Neuronal stem cell (in vitro differentiated cells): ENCODE data around the gene OR1J2.

Experiments
- DNase-seq: peaks from one replicate; pipeline ENCODE4 v3.0.0-alpha.2; 2013; ENCODE audit warnings: low spot score
- H2AFZ ChIP-seq: one replicate; pipeline ENCODE4 v1.6.1; 2013; ENCODE audit warnings: mild to moderate bottlenecking, low read length, inconsistent platforms
- H2AK5ac ChIP-seq: 2 replicates; pipeline ENCODE4 v1.6.1; 2013; ENCODE audit warnings: low read depth, mild to moderate bottlenecking, inconsistent platforms, low read length, moderate library complexity, mixed read lengths
- H2BK120ac ChIP-seq: 2 replicates; pipeline ENCODE4 v1.6.1; 2013; ENCODE audit warnings: low read depth, mild to moderate bottlenecking, inconsistent platforms, low read length, moderate library complexity, mixed read lengths
- H2BK12ac ChIP-seq: one replicate; pipeline ENCODE4 v1.6.1; 2013; ENCODE audit warnings: low read length, inconsistent platforms
- H2BK15ac ChIP-seq: 2 replicates; pipeline ENCODE4 v1.6.1; 2013; ENCODE audit warnings: mild to moderate bottlenecking, low read length, inconsistent platforms, mixed read lengths
- H2BK5ac ChIP-seq: one replicate; pipeline ENCODE4 v1.6.1; 2013; ENCODE audit warnings: inconsistent platforms, mild to moderate bottlenecking, low read length, moderate library complexity
- H3K14ac ChIP-seq: one replicate; pipeline ENCODE4 v1.6.1; 2013; ENCODE audit warnings: low read length, inconsistent platforms
- H3K18ac ChIP-seq: 2 replicates; pipeline ENCODE4 v1.6.1; 2013; ENCODE audit warnings: low read length, inconsistent platforms
- H3K23ac ChIP-seq: 2 replicates; pipeline ENCODE4 v1.6.1; 2013; ENCODE audit warnings: low read depth, mild to moderate bottlenecking, mixed read lengths, low read length, inconsistent platforms; ENCODE audit not compliant: poor library complexity
- H3K27ac ChIP-seq: replicated peaks from 3 replicates; pipeline ENCODE4 v1.5.1; 2013; ENCODE audit warnings: low read length, inconsistent platforms
- H3K27me3 ChIP-seq, 3 experiments: 2 replicates each; pipeline ENCODE4 v1.6.1; 2013; ENCODE audit warnings: low read length in 3 of 3, mild to moderate bottlenecking in 2 of 3, inconsistent platforms in 1 of 3, low read depth in 1 of 3, mixed read lengths in 1 of 3, moderate library complexity in 1 of 3; ENCODE audit not compliant: control insufficient read depth in 3 of 3, insufficient read depth in 3 of 3
- H3K36me3 ChIP-seq, 2 donors: replicated peaks in 1 of 2; 2 replicates each; pipeline ENCODE4 v1.6.1; 2013; ENCODE audit warnings: low read length in 2 of 2; ENCODE audit not compliant: control insufficient read depth in 2 of 2, insufficient read depth in 2 of 2
- H3K4ac ChIP-seq: 2 replicates; pipeline ENCODE4 v1.6.1; 2013; ENCODE audit warnings: inconsistent platforms, mild to moderate bottlenecking, low read length, moderate library complexity
- H3K4me1 ChIP-seq, 2 donors: 1 replicate in 1 of 2; 2 replicates in 1 of 2; pipeline ENCODE4 v1.6.1; 2013; ENCODE audit warnings: low read length in 2 of 2, low read depth in 1 of 2; ENCODE audit not compliant: control insufficient read depth in 2 of 2, insufficient read depth in 1 of 2
- H3K4me2 ChIP-seq: one replicate; pipeline ENCODE4 v1.6.1; 2013; ENCODE audit warnings: mild to moderate bottlenecking, low read length, inconsistent platforms; ENCODE audit not compliant: insufficient read depth, poor library complexity, severe bottlenecking
- H3K4me3 ChIP-seq, 2 donors: 2 replicates each; pipeline ENCODE4 v1.5.1; 2013; ENCODE audit warnings: low read length in 2 of 2, mild to moderate bottlenecking in 2 of 2, inconsistent platforms in 1 of 2, moderate library complexity in 1 of 2
- H3K79me1 ChIP-seq: one replicate; pipeline ENCODE4 v1.6.1; 2013; ENCODE audit warnings: low read depth, mild to moderate bottlenecking, inconsistent platforms, low read length, moderate library complexity
- H3K9ac ChIP-seq: one replicate; pipeline ENCODE4 v1.6.1; 2013; ENCODE audit warnings: mild to moderate bottlenecking, low read depth, low read length, inconsistent platforms; ENCODE audit not compliant: poor library complexity
- H3K9me3 ChIP-seq, 2 donors: replicated peaks in 1 of 2; 2 replicates each; pipeline versions ENCODE3 to v1.6.1; 2013; ENCODE audit warnings: low read length in 2 of 2, mild to moderate bottlenecking in 2 of 2, inconsistent platforms in 1 of 2, low read depth in 1 of 2, mixed read lengths in 1 of 2, moderate library complexity in 1 of 2; ENCODE audit not compliant: control insufficient read depth in 2 of 2, insufficient read depth in 1 of 2
- H4K8ac ChIP-seq: one replicate; pipeline ENCODE4 v1.6.1; 2013; ENCODE audit warnings: low read depth, mild to moderate bottlenecking, inconsistent platforms, low read length, moderate library complexity
- H4K91ac ChIP-seq: one replicate; pipeline ENCODE4 v1.6.1; 2013; ENCODE audit warnings: low read length, low read depth, mild to moderate bottlenecking, inconsistent platforms; ENCODE audit not compliant: poor library complexity
- WGBS, 2 donors: extraction: QIAGEN DNeasy Blood & Tissue Kit; methylation state at CpG; one replicate each; pipeline ENCODE4 v1.1.7; 2013; ENCODE audit warnings: missing lambda C conversion rate in 2 of 2, mixed read lengths in 1 of 2; ENCODE audit not compliant: insufficient read length in 2 of 2, insufficient replicate concordance in 1 of 2; ENCODE audit errors: extremely low coverage in 2 of 2; 5-methylcytosine and 5-hydroxymethylcytosine counted together

The OR1J2 gene

GRCh38 chr9:122466456-122466855 is 44.1 kb upstream of the OR1J2 start:
- H3K4me1 ChIP-seq: no peaks in the 10 kb centered on the region
- H3K4ac ChIP-seq: no peak overlapping the region
- no peak overlapping the region for H3K4me2 ChIP-seq
- H3K9me3 ChIP-seq: no peaks in the 10 kb centered on the region
- no peaks in the 10 kb centered on the region for H3K79me1 ChIP-seq
- no peak overlapping the region for H3K4me3 ChIP-seq
- no CpG with 5 or more reads among the region's 3 CpGs for WGBS, 2 donors
- H2BK15ac ChIP-seq: no peak overlapping the region
- no peak overlapping the region for H3K27ac ChIP-seq
- no peak overlapping the region for H3K23ac ChIP-seq
- H2BK12ac ChIP-seq: no peak overlapping the region
- no peak overlapping the region for H2BK5ac ChIP-seq
- no peaks in the 10 kb centered on the region for H3K36me3 ChIP-seq
- no peak overlapping the region for H2BK120ac ChIP-seq
- DNase-seq: no peak
- no peak overlapping the region for H4K91ac ChIP-seq
- no peak overlapping the region for H2AFZ ChIP-seq
- H3K18ac ChIP-seq: no peak overlapping the region
- no peak overlapping the region for H3K14ac ChIP-seq
- H4K8ac ChIP-seq: no peak overlapping the region
- no peak overlapping the region for H2AK5ac ChIP-seq
- no peak overlapping the region for H3K9ac ChIP-seq
- peaks cover 0 to 8% (median 0%) of the 10 kb centered on the region in 3 experiments for H3K27me3 ChIP-seq

DNA sequence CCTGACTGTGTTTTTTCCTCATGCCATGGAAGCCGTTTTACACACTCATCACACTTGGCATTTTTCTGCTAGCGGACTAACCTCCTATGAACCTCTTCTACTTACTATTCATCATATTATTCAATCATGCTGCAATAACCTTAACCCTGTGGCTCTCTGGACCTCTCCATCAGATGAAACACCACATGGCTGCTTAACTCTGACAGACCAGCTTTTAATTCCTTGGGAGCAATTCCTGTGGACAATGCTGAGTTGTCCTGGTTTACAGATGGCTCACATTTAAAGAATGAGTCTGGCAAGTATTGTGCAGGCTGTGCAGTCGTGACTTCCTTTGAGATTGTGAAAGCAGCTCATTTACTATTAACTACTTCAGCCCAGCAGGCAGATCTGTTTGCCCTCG is 41.9 kb upstream of the OR1J2 start:
- Histone ChIP-seq H3K14ac (no peak overlapping the region), H3K9ac (no peak overlapping the region), H3K4me1 (no peaks in the 10 kb centered on the region), H4K8ac (no peak overlapping the region), H3K18ac (no peak overlapping the region), H3K4me3 (no peak overlapping the region), H2BK12ac (no peak overlapping the region), H2BK120ac (no peak overlapping the region), H2AFZ (no peak overlapping the region), H3K23ac (no peak overlapping the region), H3K4me2 (no peak overlapping the region), H2BK15ac (no peak overlapping the region), H3K79me1 (no peaks in the 10 kb centered on the region), H3K4ac (no peak overlapping the region), H3K9me3 (no peaks in the 10 kb centered on the region), H3K36me3 (no peaks in the 10 kb centered on the region), H3K27me3 (peaks cover 0 to 8% (median 0%) of the 10 kb centered on the region in 3 experiments), H4K91ac (no peak overlapping the region), H2BK5ac (no peak overlapping the region), H3K27ac (no peak overlapping the region), H2AK5ac (no peak overlapping the region)
- DNase-seq: no peak
- no CpG with 5 or more reads among the region's 4 CpGs for WGBS, 2 donors

DNA sequence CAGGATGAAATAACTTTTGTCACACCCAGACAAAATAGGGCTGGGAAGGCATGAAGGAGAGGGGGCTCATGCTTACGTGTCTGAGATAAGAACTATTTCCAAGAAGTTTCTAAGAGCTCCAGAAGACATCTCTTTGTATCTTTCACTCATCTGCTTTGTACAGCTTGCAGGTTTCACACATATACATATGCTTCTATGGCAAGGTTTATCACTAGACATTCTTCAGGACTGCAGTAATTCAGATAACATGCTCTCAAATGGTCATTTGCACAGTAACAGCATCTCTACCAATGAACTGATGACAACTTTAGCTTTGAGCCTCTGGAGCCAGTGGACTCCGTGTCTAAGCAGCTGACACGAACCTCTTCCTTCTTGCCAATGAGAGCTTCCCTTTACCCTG is 36.0 kb upstream of the OR1J2 start:
- Histone ChIP-seq H3K36me3 (no peaks in the 10 kb centered on the region), H3K18ac (no peak overlapping the region), H3K4me2 (no peak overlapping the region), H3K79me1 (no peaks in the 10 kb centered on the region), H2AK5ac (no peak overlapping the region), H3K27me3 (peaks cover 0 to 6% (median 0%) of the 10 kb centered on the region in 3 experiments), H3K9ac (no peak overlapping the region), H3K4me3 (no peak overlapping the region), H4K8ac (no peak overlapping the region), H2BK15ac (no peak overlapping the region), H3K27ac (no peak overlapping the region), H2BK120ac (no peak overlapping the region), H3K23ac (no peak overlapping the region), H2AFZ (no peak overlapping the region), H3K9me3 (peaks cover 0 to 9% of the 10 kb centered on the region in 2 donors), H2BK12ac (no peak overlapping the region), H3K4me1 (no peaks in the 10 kb centered on the region), H2BK5ac (no peak overlapping the region), H3K4ac (no peak overlapping the region), H3K14ac (no peak overlapping the region), H4K91ac (no peak overlapping the region)
- WGBS, 2 donors: no CpG with 5 or more reads among the region's 3 CpGs
- DNase-seq: no peak

- Histone ChIP-seq H3K4ac (no peak overlapping the region), H2BK12ac (no peak overlapping the region), H2AFZ (no peak overlapping the region), H3K4me3 (no peak overlapping the region), H2BK120ac (no peak overlapping the region), H2BK5ac (no peak overlapping the region), H2AK5ac (no peak overlapping the region), H3K4me1 (no peaks in the 10 kb centered on the region), H3K4me2 (no peak overlapping the region), H3K27ac (no peak overlapping the region), H3K27me3 (peaks cover 0 to 6% (median 0%) of the 10 kb centered on the region in 3 experiments), H3K9ac (no peak overlapping the region), H3K18ac (no peak overlapping the region), H4K91ac (no peak overlapping the region), H3K36me3 (no peaks in the 10 kb centered on the region), H3K9me3 (peaks cover 0 to 9% of the 10 kb centered on the region in 2 donors), H4K8ac (no peak overlapping the region), H2BK15ac (no peak overlapping the region), H3K79me1 (no peaks in the 10 kb centered on the region), H3K14ac (no peak overlapping the region), H3K23ac (no peak overlapping the region)
- DNase-seq: no peak
- WGBS, 2 donors: no CpG with 5 or more reads among the region's 2 CpGs
Observed at GRCh38 chr9:122475717-122476116, 34.9 kb upstream of the OR1J2 start.
